Endothelial cell (in vitro differentiated cells): ENCODE data around the gene UCKL1. TPM values are rescaled to one million over a fixed set of nuclear protein-coding genes. Genes with fewer than 3 reads are reported as not detected.
A peak's percentile ranks its signal among the peaks of the same experiment; 100 is the strongest.

ENCODE experiments used
- DNase-seq: peaks from one replicate; pipeline ENCODE4 v3.0.0; 2021; ENCODE audit warnings: low spot score
- H3K27ac Mint-ChIP-seq: one replicate; pipeline ENCODE4 v1.8.0; 2021; ENCODE audit warnings: mixed read lengths, inconsistent platforms; ENCODE audit not compliant: unreplicated experiment
- H3K27me3 Mint-ChIP-seq: one replicate; pipeline ENCODE4 v1.8.0; 2021; ENCODE audit warnings: mild to moderate bottlenecking, moderate library complexity, mixed read lengths, inconsistent platforms; ENCODE audit not compliant: unreplicated experiment
- H3K36me3 Mint-ChIP-seq: one replicate; pipeline ENCODE4 v1.8.0; 2021; ENCODE audit warnings: mild to moderate bottlenecking, low read depth, mixed read lengths, inconsistent platforms; ENCODE audit not compliant: unreplicated experiment
- H3K4me1 Mint-ChIP-seq: one replicate; pipeline ENCODE4 v1.8.0; 2021; ENCODE audit warnings: mild to moderate bottlenecking, mixed read lengths, inconsistent platforms; ENCODE audit not compliant: unreplicated experiment
- H3K4me3 Mint-ChIP-seq: one replicate; pipeline ENCODE4 v1.8.0; 2021; ENCODE audit warnings: mild to moderate bottlenecking, mixed read lengths, inconsistent platforms; ENCODE audit not compliant: unreplicated experiment
- H3K9me3 Mint-ChIP-seq: one replicate; pipeline ENCODE4 v1.8.0; 2021; ENCODE audit warnings: mixed read lengths, inconsistent platforms; ENCODE audit not compliant: unreplicated experiment
- CTCF ChIP-seq: fragments of 200-600 bp; sonication (generic); IDR thresholded peaks from one replicate; pipeline ENCODE4 v1.5.0; 2021; ENCODE audit warnings: antibody characterized with exemption; ENCODE audit not compliant: unreplicated experiment
- long read RNA-seq: library from polyadenylated mRNA; unstranded; transcript quantifications from one replicate; pipeline ENCODE4 v2.0.0, GENCODE V29; 2020; ENCODE audit not compliant: unreplicated experiment
- total RNA-seq: library from RNA; stranded (reverse); fragmentation: NEBNext Ultra II Directional; extraction: Animal tissue kit (Norgen Biotek cat#: 25700); gene quantifications from one replicate; pipeline ENCODE4 v1.2.1, GENCODE V29; 2021; ENCODE audit not compliant: unreplicated experiment

UCKL1 gene
- 40.1 TPM for total RNA-seq
- long read RNA-seq, partial matches to known transcripts, result 3 of 36 reads
- long read RNA-seq, other reads (novel, unspliced or antisense), result 33 of 36 reads

GRCh38 chr20:63955827-63956663 lies at the start of gene UCKL1:
UCKL1 (minus strand) TSS chr20:63956416; CDS start chr20:63956372, 44 bp downstream.
- no peak within 1 kb of the TSS for H3K27ac Mint-ChIP-seq
- DNase-seq, result peak; percentile 87
- H3K27me3 Mint-ChIP-seq, result peaks cover 14% of the 10 kb centered on the region
- peak within 1 kb of the TSS; percentile 88 for H3K4me3 Mint-ChIP-seq
- TF ChIP-seq CTCF, result no peak
- peaks cover 11% of the 10 kb centered on the region for H3K4me1 Mint-ChIP-seq
- no peaks in the 10 kb centered on the region for H3K9me3 Mint-ChIP-seq
- no peaks in the 10 kb centered on the region for H3K36me3 Mint-ChIP-seq

GRCh38 chr20:64005394-64005793 lies 49.2 kb upstream of the UCKL1 start:
- no peak overlapping the region for H3K27ac Mint-ChIP-seq
- no peak for TF ChIP-seq CTCF
- peaks cover 15% of the 10 kb centered on the region for H3K9me3 Mint-ChIP-seq
- peaks cover 9% of the 10 kb centered on the region for H3K27me3 Mint-ChIP-seq
- peaks cover 41% of the 10 kb centered on the region for H3K36me3 Mint-ChIP-seq
- H3K4me1 Mint-ChIP-seq, result peaks cover 22% of the 10 kb centered on the region
- no peak overlapping the region for H3K4me3 Mint-ChIP-seq
- no peak for DNase-seq

- Mint-ChIP-seq H3K27me3 (peaks cover 8% of the 10 kb centered on the region), H3K4me1 (peaks cover 22% of the 10 kb centered on the region), H3K4me3 (no peak overlapping the region), H3K36me3 (peaks cover 37% of the 10 kb centered on the region), H3K9me3 (peaks cover 6% of the 10 kb centered on the region), H3K27ac (no peak overlapping the region)
- no peak for TF ChIP-seq CTCF
- no peak for DNase-seq
These were observed 47.9 kb upstream of the UCKL1 start for GRCh38 chr20:64003960-64004725.

GRCh38 chr20:64001607-64002011 lies 45.4 kb upstream of the UCKL1 start:
- no peak overlapping the region for H3K27ac Mint-ChIP-seq
- DNase-seq, result no peak

More at GRCh38 chr20:64001607-64002011, 45.4 kb upstream of the UCKL1 start:
- no peaks in the 10 kb centered on the region for H3K27me3 Mint-ChIP-seq
- no peaks in the 10 kb centered on the region for H3K9me3 Mint-ChIP-seq
- no peak for TF ChIP-seq CTCF
- H3K36me3 Mint-ChIP-seq, result peaks cover 28% of the 10 kb centered on the region
- peaks cover 16% of the 10 kb centered on the region for H3K4me1 Mint-ChIP-seq
- H3K4me3 Mint-ChIP-seq, result no peak overlapping the region
